PFSK-1 (cell line): ENCODE data around the gene ECT2.

Experiments
- FOXP2 ChIP-seq: optimal IDR thresholded peaks from 2 replicates; pipeline ENCODE3; 2011; ENCODE audit warnings: borderline replicate concordance, control low read depth, inconsistent platforms; ENCODE audit not compliant: insufficient read depth; ENCODE audit errors: extremely low read length, extremely low read depth
- POLR2AphosphoS5 ChIP-seq: IDR thresholded peaks from 2 replicates; pipeline ENCODE4 v1.6.1; 2012; ENCODE audit warnings: low read depth, mild to moderate bottlenecking, control low read depth, low read length, moderate library complexity
- REST ChIP-seq, 2 experiments: IDR thresholded peaks; 2 replicates each; pipeline versions ENCODE4 v1.6.1 to v1.8.0; 2011 to 2012; ENCODE audit warnings: low read depth in 2 of 2, low read length in 2 of 2, control low read depth in 1 of 2, inconsistent platforms in 1 of 2, mild to moderate bottlenecking in 1 of 2, moderate library complexity in 1 of 2; ENCODE audit not compliant: insufficient read depth in 1 of 2
- SIN3A ChIP-seq: IDR thresholded peaks from 2 replicates; pipeline ENCODE4 v1.6.1; 2012; ENCODE audit warnings: mild to moderate bottlenecking, low read length, moderate library complexity, borderline replicate concordance; ENCODE audit not compliant: insufficient read depth
- TAF1 ChIP-seq: IDR thresholded peaks from 2 replicates; pipeline ENCODE4 v1.6.1; 2012; ENCODE audit warnings: low read length, control low read depth, borderline replicate concordance; ENCODE audit not compliant: insufficient read depth

ECT2 gene

DNA sequence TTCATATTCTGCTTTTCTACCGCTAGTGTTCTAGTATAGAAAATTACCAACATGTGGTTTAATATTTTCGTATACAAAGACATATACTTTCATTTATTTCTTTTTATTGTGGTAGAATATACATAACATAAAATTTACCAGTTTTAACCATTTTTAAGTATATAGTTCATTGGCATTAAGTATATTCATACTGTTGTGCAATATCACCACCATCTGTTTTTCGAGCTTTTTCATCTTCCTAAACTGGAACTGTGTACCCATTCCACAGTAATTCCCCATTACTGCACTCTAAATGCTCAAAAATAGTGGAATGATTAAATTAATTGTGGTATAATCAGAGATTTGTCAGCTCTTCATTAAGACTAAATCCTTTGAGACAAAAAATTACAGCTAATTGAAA, 62.9 kb downstream of the ECT2 start:
- no peak for TF ChIP-seq REST (IDR thresholded peaks at IDR 0.05; ENCODE audit: insufficient read depth in 1 of 2, low read depth in 2 of 2, low read length in 2 of 2)
- no peak for TF ChIP-seq TAF1
- TF ChIP-seq SIN3A: no peak
- TF ChIP-seq FOXP2: no peak
- no peak for TF ChIP-seq POLR2AphosphoS5

- no peak for TF ChIP-seq POLR2AphosphoS5
Observed at GRCh38 chr3:172814738-172815137, 64.2 kb downstream of the ECT2 start.

GRCh38 chr3:172815857-172816256, 65.3 kb downstream of the ECT2 start:
- TF ChIP-seq REST (IDR thresholded peaks at IDR 0.05; ENCODE audit: insufficient read depth in 1 of 2, low read depth in 2 of 2, low read length in 2 of 2) (no peak), POLR2AphosphoS5 (no peak), SIN3A (no peak), TAF1 (no peak), FOXP2 (no peak)

DNA sequence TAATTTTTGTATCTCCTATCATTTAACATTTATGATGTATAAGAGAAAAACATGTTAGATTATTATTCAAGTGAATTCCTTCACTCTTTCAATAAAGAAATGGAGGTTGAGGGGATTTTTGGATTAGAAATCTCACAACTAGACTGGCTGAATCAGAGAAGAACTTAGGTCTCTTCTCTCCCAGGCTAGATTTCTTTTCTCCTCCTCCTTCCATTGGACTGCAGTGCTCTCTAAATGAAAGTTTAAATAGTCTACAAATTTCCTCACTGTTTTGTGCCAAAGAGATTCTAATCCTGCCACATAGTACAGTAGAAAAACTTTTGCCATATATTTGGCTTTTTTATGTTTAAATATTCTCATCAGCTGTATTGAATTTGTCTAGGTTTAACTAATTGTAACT, 65.8 kb downstream of the ECT2 start:
- TF ChIP-seq SIN3A (no peak), FOXP2 (no peak), TAF1 (no peak), POLR2AphosphoS5 (no peak), REST (IDR thresholded peaks at IDR 0.05; ENCODE audit: insufficient read depth in 1 of 2, low read depth in 2 of 2, low read length in 2 of 2) (no peak)

- TF ChIP-seq SIN3A (no peak), FOXP2 (no peak)
Observed at GRCh38 chr3:172816968-172817367, 66.4 kb downstream of the ECT2 start.

GRCh38 chr3:172820492-172820891, 70.0 kb downstream of the ECT2 start:
- TF ChIP-seq SIN3A: no peak
- TF ChIP-seq FOXP2: no peak
- no peak for TF ChIP-seq REST (IDR thresholded peaks at IDR 0.05; ENCODE audit: insufficient read depth in 1 of 2, low read depth in 2 of 2, low read length in 2 of 2)
- TF ChIP-seq POLR2AphosphoS5: no peak
- TF ChIP-seq TAF1: no peak

DNA sequence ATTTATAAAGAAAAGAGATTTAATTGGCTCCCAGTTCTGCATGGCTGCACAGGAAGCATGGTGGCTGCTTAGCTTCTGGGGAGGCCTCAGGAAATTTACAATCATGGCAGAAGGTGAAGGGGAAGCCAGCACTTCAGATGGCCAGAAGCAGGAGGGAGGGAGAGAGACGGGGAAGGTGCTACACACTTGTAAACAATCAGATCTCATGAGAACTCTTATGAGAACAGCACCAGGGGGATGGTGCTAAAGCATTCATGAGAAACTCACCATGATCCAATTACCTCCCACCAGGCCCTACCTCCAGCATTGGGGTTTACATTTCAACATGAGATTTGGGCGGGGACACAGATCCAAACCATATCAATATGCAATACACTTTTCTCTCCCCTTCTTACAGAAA, 73.7 kb downstream of the ECT2 start:
- TF ChIP-seq FOXP2 (no peak), POLR2AphosphoS5 (no peak), REST (IDR thresholded peaks at IDR 0.05; ENCODE audit: insufficient read depth in 1 of 2, low read depth in 2 of 2, low read length in 2 of 2) (no peak), SIN3A (no peak), TAF1 (no peak)
